GM18909 (cell line): ENCODE results near the gene ADCYAP1.

Source experiments
- ATAC-seq: cut with Tn5 transposase; IDR thresholded peaks from one replicate; pipeline ENCODE4 v1.9.1; 2021; ENCODE audit warnings: mild to moderate bottlenecking; ENCODE audit not compliant: unreplicated experiment, poor library complexity

The ADCYAP1 gene

DNA sequence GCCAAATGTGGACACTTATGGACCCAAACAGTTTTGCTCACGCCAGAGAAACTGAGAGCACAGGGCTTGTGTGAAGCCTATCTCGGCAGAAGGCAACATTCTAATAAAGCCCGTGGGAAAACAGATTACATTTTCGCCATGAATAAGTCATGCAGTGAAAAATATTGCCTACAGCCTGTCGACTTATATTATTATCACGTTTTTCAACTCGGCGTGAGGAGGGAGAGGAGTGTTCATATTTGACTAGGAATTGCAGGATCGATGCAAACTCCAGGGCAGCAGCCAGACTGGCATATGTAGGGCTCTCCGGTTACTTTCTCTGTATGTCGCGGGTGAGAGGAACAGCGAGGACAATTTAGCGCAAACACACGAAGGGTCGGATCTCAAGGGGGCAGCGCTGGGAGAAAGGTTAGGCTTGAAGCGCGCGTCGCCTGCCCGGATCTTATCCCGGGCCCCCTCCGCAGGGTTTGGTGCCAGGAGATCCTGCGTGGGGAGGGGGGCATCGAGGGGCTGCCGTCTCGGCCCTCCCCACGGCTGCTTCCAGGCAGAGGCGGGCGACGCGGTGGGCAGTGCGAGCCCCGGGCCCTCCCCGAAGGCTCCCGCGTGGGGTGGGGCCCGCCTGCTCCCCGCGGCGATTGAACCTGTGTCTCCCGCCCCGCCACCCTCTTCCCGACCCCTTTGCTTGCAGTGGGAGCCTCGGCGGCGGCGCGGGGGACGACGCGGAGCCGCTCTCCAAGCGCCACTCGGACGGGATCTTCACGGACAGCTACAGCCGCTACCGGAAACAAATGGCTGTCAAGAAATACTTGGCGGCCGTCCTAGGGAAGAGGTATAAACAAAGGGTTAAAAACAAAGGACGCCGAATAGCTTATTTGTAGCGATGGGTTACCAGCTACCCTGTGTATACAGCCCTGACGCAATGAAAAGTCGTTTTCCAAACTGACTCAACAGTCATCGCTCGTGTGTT, 4.4 kb downstream of the ADCYAP1 start:
- ATAC-seq = no peak

DNA sequence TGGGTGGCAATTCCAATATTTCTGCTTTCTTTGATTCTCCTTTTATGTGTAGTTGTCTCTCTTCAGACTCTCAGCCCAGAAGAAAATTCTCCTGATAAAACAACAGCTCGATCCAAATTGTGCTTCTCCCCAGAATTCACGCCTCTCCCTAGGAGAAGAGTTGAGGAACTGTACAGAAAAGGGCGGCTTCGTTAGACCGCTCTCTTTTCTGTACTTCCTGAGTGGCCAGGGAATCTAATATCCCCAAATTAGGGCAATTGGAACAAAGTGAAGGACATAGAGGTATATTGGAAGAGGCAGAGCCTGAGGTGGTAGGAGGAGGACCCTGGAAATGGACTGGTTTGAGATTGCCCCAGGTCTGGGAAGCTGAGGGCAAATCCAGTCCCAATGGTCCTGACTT, 5.6 kb downstream of the ADCYAP1 start:
- no peak for ATAC-seq

DNA sequence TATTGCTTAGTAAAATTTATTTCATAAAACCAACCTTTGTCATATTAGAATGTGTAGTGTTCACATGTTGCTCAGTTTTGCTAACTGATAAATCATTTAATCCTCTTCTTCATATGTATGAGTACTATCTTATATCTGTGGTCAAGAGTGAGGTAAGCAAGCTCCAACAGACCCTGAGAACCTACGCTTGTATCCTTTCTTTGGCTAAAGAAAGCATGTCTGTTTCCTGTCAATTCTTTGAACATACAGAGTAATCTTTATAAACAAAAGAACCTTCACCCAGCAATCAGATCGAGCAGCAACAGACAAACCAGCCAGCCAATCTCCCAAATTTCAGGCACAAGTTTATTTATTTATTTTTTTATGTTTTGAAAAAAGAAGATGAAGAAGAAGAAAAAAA, 6.4 kb downstream of the ADCYAP1 start:
- ATAC-seq = no peak

DNA sequence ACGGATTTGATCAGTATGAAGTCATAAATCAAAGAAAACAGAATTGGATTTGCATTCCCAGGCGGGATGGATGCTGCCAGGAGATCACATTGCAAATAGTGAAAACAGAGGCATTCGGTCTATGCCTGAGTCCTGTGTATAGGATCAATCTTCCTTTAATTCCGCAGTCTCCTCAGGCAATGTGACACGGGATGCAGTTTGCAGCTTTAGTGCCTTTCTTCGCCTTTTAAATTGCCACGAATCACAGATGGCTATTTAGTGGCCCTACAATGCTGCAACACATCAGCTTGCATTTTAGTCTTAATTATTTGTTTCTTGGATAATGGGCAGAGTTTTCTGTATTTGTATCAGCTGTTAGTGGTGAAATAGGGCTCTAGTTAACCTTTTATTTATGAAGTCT, 6.8 kb downstream of the ADCYAP1 start:
- no peak for ATAC-seq

DNA sequence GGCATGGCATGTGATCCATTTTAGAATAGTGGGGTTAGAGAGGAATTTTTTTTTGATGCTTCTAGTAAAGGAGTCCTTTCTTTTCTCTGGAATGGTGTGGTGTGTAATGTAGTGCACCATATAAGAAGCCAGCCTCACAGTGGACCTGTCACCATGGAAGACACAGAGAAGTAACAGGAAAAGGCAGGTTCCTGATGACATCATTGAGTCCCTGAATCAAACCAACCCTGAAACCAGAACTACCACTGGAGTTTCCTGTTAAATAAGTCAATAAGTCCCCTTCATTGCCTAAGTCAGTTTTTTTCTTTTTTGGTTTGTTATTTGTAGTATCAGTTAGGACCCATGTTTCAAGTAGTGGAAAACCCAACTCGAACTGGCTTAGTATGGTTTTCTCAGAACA, 11.9 kb downstream of the ADCYAP1 start:
- ATAC-seq = no peak

DNA sequence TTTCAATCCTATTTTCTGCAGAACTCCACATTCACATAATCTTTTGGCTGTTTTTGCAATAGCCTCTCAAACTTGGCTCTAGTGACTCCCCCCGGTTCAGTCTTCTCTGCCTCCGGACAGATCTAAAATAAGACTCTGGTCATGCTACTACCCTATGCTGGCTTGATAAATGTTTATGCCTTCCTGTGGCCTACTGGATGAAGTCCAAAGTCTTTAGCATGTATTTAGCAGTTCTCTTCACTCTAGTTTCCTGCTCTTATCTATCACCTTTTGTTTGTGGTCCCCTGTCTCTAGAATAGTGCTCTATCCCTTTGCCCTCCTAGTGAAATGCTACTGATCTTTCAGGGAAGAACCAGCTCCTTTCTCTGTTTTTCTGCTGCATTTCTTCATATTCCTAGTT, 14.4 kb downstream of the ADCYAP1 start:
- no peak for ATAC-seq

DNA sequence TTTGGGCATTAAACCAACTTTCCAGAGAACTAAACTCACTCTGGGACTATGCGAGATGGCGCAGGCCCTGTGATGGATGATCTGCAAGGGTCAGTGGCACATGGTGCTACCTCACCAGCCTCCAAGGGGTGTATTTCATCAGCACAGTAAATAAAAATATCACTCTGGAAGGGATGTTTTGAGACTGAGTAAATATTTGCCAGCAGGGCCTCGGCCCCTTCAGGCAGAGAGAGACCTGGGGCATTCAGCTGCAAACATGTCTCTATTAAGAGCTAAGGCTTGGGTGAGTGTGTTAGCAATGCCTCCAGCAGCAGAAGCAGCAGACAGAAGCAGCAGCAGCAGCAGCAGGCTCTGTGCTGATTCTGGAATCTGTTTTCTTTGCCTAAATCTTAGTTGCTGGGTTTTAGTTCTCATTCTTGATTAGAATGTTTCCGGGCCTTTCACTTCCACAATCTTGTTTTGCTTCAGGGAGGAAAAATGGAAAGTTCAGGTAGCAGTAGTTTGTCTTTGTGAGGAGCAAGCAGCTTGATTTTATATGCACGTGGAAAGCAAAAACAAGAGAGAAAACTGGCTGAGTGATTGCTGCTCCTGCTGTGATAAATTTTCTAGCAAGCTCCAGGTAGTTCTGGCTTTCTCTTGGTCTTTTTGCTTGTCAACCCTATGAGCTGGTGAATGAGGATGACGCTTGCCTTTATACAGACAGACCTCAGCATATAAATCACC, 18.6 kb downstream of the ADCYAP1 start:
- ATAC-seq = no peak

DNA sequence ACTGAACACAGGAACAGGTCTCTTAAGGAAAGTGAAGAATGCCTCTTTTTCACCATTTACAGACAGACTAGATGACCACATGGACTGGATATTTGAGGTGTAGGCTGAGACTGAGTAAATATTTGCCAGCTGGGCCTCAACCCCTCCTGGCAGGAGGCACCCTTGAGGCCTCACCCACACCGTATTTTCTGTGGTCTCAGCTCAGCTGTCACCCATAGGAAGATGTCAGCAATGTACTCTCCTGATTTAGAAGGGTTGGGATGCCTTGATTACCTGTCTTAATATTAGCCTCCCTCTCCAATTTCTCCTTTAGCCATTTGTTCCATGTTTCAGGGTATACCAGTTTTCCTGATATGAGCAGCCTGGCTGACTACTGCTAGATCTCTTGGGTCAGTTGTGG, 20.3 kb downstream of the ADCYAP1 start:
- ATAC-seq = no peak

DNA sequence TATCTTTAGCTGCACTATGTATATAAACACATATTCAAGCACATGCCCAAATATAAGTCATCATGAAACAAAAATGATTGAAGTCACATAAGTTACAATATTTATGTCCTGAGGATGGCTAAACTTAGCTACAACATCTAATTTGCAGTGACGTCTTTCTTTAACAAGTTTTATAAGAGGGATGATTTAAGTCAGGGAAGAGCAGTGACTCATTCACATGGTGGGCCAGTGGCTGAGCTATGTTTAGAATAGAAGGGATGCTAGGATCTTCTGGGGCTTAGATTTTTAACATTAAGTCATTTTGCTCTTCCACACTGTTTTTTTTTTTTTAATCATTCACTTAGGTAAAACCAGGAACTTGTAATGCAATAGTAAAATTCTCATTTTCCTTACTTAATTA, 22.3 kb downstream of the ADCYAP1 start:
- ATAC-seq = no peak

DNA sequence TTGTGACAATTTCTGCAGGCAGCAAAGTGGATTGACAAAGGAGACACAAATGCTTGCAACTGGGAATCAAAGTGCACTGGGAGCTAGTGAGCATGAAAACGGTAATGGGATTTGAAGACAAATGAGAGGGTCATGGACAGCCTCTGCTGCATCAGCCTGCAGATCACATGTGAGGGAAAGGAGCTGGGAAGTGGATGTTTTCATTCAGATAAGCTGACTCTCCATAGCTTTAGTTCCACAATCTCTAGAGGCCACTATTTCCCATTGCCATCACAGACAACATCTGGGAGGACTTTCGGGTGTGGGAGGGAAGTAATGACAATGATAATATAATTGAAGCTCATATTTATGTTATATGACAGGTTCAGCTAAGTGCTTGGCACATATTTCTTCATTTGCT, 28.4 kb downstream of the ADCYAP1 start:
- no peak for ATAC-seq

DNA sequence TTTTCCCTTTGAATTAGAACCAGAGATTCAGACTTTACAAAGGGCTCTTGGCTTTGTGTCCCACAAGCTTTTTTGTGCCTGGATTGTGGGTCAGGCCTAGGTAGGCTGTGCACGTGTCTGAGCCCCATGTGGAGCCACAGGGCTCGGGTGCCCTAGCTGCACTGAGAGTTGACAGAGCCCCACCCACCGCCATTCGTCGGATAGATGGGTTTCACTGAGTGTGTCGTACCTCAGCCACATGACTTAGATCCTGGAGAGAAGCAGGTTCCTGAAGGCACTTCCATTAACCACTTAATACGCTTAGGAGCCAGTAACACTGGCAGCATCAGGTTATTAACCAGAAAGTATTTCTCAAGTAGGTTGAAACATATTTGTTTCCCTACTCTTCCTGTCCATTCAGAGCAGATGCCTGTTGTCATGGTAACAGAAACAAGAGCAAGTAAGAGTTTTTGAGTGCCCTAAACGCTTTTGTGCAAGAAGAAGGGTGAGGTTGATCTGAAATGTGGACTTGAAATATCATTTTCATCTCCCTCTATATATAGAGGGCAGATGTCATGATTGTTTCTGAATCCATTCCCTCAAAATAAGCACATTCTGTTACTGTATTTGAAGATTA, 30.0 kb downstream of the ADCYAP1 start:
- no peak for ATAC-seq

DNA sequence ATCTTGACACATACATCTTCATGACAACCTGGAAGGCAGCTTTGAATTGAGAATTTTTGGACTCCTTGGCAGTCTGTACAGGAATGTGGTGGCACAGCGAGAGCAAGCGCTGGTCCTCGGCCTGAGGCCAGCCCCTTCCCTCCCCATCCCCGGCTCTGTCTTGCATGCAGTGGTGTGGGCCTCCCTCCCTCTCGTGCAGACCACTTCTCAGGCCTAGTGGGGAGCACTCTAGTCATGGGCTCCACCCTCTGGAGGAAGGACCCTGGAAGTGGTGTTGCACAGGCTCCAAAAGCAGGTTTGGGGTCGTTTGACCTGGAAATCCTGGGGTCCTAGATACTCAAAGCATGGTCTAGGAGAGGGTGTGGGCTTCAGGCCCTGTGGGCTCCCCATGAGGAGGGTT, 32.3 kb downstream of the ADCYAP1 start:
- no peak for ATAC-seq

DNA sequence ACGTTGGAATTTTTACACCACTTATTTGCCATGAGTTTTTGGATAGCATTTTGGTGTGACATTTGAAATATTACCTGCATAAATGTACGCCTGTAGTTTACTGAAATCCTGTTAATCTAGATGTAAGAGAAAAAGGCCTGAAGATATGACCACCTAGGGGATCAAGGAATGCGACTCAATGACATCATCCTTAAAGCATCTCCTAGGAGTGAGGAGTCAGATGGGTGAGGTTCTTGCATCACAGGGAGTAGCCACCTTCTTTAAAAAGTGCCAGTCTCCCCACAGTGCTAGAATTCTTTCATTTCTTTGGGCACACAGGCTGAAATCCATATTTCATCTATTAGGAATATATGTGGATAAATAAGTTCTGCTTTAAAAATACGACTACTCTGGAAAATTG, 34.5 kb downstream of the ADCYAP1 start:
- ATAC-seq = no peak

DNA sequence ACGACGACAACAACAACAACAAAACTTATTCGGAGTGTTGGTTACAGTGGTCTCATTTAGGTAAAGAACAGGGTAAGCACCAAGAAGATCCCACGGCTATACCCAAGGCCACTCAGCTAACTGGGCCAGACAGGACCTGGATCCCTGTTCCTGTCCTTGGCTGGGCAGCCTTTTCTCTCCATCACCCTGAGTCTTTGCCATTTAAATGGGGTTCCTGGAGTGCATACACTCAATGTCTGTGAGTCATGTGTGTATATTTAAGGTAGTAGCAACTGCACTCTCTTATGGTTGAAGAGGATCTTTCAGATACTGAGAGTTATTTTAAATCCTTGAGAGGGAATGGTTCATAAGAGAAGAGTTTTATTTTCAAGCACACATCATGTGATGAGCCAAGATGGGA, 35.3 kb downstream of the ADCYAP1 start:
- ATAC-seq = no peak

DNA sequence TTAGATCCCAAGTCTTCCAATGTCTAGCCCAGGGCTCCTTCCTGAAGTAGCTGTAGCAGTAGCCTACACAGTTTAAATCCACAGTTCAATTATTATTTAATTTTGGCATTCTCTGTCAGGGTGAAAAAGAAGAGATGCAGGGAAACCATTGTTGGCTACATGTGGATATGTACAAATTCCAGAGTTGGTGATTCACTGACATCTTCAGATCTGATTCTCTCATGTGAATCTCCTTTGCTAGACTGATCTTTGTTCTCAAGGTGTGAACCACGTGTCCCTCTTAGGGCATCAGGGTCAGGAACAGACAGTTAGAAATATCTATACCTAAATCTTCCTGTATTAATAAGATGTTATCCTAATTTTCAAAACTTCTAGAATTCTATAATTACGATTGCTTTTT, 36.7 kb downstream of the ADCYAP1 start:
- no peak for ATAC-seq

DNA sequence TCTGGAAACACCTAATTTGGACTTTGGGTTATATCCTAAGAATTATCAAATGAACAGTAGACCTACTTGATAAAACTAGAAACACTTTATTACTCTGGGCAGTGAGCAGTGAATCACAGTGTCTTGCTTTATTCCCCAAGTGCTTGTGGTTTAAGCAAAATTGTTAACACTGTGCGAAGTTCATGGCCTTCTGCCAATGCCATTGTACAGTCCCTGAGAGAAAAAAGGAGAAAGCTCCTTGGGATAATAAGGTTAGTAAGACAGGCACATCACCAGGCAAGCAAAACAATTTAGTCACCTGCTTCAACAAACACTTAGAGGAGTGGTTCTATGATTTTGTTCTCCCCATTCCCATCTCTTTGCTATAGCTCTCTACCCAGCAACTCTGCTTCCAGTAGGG, 39.8 kb downstream of the ADCYAP1 start:
- ATAC-seq = no peak

DNA sequence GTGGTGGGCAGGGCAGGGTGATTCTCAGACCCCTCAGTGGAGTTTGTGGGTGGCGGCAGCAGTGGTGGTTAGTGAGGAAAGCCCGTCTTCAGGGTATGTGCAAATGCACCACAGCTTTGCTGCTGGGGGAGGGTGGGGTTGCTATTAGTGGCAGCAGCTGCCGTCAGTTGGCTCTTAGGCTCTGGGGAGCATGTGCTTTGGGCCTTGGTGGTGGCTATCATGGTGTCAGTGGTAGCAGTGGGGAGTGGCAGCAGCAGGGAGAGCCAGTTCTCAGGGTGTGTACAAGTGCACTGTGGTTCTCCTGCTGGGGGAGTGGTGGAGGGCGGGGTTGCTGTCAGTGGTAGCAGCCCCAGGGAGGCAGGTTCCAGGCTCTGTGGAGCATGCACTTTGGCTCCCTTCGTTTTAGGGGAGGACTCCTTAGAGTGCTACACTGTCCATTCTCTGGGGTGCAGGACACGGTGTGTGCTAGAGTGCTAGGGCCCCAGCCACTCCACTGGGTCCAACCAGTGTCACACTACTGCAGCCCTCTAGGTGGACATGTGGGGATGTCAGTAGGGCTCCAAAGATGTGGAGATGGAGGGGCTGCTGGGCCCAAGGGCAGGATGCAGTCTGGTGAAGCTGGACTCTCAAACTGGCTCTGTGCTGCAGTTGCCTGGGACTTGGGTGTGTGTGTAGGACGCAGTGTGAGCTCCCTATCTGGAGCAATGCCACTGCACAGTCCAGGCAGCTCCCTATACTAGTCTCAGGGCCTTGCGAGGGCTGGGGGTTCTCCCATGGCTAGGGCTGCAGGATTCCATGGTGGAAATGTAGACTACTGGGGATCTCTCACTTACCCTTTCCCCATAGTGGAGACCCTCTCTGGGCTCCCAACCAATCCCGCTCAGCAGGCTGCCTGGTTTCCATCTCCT, 45.3 kb downstream of the ADCYAP1 start:
- no peak for ATAC-seq

DNA sequence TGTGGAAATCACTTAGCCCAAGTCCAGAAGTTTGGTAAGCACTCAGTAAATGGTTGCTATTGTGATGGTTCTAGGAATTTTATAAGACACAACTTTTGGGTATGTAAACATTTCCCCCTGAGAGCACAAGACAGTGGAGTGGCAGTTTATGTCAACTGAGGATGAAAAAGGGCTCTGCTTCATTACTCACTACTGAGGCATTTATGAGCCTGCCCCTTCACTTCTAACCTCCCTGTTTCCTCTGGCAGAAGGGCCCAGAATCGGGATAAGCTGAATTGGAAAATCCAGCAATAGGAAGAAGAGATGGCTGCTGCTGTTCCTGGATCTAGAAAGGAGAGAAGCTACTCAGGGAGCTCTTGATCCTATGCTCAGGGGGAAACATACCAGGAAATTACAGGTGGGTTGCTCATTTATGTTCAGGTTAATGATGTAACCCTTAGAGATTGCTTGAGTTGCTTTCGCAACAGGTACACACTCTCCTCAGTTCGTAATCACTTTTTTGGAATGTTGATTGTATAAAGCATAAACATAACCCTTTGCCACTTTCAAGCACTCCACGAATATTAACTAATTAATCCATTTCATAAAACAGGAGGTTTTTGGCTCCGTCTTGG, 46.3 kb downstream of the ADCYAP1 start:
- no peak for ATAC-seq

DNA sequence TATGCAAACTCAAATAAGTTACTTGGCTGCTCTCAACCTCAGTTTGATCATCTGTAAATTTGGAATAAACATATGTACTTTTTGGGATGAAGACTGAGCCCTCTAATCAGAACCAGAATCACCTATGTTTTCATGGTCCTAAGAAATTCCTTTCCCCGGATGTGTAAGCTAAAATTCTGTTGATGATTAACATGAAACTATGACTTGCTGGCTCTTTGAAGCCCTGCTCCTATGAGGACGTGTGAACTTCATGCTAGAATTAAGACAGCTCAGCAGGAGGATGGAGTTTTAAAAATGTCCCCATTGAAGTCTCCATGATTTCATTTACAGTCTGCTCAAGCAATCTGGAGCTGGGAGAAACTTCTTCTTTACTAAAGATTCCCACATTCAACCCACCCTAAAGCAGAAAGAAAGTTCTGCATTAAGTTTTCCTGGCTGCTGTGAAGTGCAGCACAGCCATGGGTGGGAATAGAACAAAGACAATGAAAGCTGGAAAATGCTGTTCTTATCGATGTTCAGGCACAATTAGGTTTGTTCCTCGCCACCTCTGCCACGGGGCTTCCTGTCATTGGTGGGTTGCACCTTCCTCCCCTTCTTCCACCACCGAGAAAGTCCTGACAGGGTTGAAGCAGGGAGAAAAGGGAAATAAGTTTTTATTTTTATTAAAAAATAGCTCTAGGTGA, 50.9 kb downstream of the ADCYAP1 start:
- no peak for ATAC-seq
